ENCODE measurements around the gene VPS45.

The VPS45 gene

DNA sequence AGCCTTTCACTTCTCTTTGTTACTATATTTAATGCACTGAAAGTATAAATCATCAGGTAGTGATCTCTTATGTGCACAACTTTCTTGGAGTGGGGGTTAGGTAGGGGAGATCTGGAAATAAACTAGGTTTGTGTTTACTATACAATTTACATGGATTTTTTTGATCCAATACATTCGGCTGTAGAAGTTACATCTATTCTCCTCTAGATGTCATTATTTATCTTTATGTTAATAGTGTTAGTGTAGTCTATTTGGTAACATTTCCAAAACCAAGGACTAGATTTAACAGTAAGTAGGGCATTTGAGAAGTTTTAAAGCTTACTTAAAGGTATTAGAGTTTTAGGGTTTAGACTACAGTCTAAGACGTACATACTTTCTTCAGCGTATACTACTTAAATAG, 5.4 kb downstream of the VPS45 start:
- peak; percentile 41 for DNase-seq (ENCODE audit: low read depth)

DNA sequence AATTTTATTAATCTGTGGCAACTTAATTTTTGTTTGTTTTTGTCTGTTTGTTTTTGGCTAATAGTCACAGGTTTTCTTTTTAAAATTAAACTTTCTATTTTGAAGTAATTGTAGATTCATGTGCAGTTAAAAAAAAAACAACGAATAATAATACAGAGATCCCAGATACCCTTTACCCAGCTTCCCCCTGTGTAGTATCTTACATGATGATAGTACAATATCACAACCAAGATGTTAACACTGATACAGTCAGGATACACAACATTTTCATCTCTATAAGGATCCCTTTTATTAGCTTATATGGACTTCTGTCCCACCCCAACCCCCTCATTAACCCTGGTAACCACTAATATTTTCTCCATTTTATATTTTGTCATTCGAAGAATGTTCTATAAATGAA, 5.9 kb downstream of the VPS45 start:
- no peak for DNase-seq (ENCODE audit: low read depth)

DNA sequence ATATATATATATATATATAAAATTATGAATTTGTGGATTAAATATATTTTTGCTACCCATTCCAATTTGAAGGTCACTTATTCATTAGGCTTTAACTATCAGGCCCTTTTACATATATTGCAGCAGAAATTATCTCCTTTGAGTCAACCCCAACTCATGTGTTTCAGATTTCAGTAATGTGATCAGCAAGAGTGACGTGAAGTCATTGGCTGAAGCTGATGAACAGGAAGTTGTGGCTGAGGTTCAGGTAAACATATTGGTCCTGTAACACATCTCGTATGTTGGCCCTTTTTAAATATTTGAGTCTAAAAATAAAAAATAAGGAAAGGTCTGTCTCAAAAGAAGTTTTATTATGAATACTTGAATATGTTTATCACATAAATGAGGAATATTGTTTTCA, 8.5 kb downstream of the VPS45 start:
- no peak for DNase-seq (ENCODE audit: low read depth)

DNA sequence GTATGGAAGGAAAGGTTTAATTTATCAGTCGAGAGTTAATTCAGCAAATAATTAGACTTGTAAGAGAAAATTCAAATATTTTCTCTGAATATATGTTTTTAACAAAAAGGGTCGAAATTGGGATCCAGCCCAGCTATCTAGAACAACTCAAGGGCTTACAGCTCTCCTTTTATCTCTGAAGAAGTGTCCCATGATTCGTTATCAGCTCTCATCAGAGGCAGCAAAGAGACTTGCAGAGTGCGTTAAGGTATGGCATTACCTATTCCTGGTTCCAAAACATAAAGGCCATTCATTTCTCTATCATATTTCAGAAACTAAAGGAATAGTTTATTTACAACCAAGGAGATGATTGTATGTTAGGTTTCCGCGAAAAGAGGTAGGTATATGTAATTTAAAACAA, 9.4 kb downstream of the VPS45 start:
- no peak for DNase-seq (ENCODE audit: low read depth)

DNA sequence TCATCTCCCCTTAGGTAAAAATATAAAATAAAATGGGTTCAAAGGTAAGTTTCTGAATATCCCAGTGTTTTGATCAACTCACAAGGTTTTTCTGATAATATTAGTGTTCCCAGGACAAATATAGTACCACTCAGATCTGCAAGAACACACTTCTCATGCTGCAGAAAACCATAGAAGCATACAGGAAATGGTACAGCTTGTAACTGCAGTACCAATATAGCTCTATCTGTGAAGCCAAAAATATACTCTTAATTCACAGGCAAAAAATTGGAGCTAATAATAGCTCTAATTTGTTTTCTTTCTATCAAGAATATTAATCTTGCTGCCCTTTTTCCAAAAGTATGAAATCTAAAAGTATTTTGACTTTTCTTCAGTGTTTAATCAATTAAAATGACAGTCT, 13.2 kb downstream of the VPS45 start:
- DNase-seq (ENCODE audit: low read depth): no peak

DNA sequence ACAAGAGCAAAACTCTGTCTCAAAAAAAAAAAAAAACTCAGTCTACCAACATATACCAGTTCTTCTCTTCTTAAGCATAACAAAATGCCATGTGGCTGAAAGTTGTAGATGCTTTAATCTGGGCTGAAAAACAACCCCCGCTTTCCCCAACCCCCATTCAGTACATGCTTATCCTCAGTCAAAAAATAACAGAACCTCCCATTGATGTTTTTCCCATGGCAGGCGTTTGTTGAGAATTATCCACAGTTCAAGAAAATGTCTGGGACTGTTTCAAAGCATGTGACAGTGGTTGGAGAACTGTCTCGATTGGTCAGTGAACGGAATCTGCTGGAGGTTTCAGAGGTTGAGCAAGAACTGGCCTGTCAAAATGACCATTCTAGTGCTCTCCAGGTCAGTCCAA, 14.9 kb downstream of the VPS45 start:
- DNase-seq (ENCODE audit: low read depth): no peak

DNA sequence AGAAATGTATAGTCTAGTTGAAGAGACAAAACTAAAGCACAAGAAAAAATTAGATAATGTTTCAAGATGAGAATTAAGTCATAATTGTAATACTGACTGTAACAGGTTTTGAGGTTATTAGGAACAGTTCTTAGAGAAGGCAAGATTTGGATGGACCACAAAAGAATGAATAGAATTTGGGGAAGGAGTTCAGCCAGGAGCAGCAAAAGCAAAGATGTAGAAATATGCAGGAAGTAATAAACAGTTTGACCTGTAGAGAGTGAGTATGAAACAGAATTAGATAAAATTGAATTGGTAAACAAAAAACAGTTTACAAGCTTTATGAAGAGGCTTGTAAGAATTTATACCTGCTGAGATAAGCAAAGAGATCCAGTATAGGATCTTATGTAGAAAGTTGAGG, 16.3 kb downstream of the VPS45 start:
- peak; percentile 40 for DNase-seq (ENCODE audit: low read depth)

DNA sequence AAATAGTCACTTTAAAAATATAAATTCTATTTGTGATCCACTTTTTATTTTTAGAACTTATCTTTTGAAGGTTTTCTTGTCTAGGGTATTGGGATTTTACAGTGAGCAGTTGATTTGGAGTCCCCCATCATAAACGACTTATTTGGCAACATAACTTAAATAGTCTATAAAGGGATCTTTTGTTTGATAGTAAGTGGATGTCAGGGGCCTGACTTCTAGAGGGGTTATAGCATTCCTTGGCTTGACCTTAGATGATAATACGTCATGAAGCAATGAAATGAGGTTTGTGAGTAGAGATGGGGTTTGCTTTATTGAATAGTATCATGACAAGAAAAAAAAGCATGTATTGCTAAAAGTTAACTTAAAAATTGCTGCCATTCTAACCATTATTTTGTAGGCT, 17.8 kb downstream of the VPS45 start:
- DNase-seq (ENCODE audit: low read depth): no peak

DNA sequence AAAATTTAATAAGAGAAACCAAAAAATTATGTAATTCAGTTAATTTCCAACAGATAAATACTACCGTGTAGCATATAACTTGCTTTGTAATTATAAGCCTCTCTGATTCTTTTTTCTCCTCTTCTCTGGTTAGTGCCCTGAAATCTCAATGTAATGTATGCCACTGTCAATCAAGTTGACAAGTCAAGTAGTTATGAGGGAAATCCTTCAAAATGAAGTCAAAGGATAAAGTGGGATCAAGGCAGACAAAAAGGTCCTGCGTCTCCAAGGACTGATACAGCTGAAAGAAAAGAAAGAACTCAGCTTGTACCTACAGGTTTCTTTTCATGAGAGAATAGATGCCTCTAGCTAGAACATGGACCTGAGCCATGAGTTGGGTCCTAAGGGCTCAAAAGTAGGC, 19.8 kb downstream of the VPS45 start:
- DNase-seq (ENCODE audit: low read depth): no peak

DNA sequence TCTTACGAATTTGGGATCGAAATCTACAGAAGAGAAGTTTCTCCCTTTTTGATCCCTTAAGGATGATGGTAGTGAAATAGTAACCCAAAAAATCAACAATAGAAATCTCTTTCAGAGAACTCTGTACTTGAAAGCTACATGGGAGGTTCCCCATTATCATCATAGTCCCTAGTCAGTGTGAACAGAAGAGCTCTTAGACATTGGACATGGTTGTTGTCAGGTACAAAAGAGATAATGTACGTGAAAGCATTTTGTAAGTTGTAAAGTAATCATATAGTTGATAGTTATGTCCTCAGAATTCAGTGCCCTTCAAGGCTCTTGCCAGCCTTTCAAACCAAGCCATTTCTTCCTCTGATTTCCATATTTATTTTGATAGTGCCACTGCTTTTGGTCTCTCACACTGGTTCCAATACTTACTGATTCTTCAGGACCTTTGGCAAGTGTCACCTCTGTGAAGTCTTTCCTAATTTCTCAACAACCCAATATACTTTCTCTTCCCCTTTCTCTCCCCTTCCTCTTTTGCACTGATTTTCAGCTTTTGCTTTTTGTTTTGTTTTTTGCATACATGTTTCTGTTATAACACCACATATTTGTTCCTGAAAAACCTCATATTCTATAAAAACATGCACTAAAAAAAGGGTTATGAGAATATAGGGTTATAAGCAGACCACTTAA, 22.4 kb downstream of the VPS45 start:
- no peak for DNase-seq (ENCODE audit: low read depth)

DNA sequence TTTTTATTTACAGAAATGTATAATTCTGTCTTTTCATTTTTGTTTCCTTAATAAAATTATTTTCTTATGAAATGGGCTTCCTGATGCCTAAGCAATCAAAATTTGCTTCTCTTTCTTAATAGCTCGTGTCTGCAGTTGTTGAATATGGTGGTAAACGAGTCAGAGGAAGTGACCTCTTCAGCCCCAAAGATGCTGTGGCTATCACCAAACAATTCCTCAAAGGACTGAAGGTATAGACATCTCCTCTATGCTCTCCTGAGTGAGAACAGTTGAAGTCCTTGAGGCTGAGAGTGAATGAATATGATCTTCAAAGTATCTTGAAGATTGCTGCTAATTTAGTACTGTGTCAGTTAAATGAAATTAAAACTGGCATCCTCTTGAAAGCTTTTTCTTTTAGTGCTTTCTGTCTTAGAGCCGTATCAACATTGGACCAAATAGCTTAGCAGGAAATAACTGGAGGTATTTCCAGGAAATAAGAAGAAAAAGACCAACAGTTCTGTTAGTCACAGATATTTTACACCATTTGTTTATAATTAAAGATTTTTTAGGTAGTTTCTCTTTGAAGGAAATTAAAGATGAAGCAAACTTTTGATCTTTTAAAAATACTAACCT, 24.7 kb downstream of the VPS45 start:
- DNase-seq (ENCODE audit: low read depth): no peak

DNA sequence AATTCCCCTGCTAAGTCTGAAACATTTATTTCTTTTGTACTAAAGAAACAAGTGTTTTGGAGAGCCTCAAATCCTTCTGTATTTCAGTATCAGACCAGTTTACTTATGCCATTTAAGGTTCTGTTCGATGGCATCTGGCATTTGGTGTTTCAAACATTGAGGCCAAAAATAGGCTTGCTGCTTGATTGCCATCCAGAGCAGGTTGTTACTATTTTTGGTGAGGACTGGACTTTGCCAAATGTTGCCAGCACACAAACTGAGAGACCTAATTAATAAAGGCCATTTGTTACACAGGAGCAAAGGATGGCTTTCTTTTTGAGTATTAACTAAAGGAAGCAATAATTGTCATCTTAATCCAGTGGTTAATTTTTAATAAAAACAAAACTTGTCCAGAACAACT, 26.2 kb downstream of the VPS45 start:
- DNase-seq (ENCODE audit: low read depth): no peak

DNA sequence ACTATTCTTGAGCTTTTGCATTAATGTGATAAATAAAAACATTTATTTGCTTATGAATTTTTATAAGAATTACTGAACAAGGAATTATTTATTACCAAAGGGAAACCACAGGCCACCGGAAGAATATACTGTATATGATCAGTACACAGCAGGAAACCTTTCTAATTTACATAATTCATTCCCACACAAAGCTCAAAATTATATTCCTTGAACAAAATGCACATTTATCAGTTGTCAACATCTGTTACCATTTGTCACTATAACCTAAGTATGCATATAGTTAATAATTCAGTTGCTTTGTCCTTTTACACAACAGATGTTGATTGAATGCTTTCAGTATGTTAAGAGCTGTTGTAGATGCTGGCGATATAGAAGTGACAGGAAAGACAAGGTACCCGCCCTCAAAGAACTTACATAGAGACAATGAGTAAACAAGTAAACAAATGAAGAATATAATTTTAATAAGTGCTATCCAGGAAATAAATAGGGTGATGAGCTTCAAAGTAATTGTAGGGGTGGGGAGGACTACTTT, 27.2 kb downstream of the VPS45 start:
- no peak for DNase-seq (ENCODE audit: low read depth)

DNA sequence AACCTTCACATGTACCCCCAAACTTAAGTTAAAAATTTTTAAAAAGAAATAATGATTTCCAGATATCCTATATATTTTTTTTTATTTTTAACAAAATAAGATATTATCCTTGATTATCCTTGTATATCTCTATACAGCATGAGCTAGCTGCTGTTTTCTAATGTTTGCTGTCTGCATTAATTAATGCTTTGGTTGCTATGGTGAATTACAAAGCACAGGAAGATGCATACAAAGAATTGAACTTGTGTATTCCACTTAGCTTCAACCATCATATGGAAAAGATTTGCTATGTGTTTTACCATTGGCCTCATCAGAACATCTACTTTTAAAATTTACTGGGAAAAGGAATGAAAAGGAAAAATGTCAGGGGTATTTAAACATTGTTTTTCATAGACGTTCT, 35.4 kb downstream of the VPS45 start:
- no peak for DNase-seq (ENCODE audit: low read depth)

DNA sequence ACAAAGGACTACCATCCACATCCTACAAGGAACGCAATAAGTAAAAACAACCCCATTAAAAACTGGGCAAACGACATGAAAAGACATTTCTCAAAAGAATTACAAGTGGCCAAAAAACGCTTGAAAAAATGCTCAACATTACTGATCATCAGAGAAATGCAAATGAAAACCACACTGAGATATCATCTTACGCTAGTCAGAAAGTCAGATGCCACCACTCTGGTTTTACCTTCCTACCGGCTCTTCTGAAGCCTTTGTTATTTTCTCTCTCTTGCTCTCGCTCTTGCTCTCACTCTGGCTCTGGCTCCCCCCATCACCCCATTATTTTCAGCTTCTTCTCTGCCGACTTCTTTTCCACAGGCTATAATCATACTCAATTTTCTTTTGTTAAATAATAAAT, 38.8 kb downstream of the VPS45 start:
- DNase-seq (ENCODE audit: low read depth): peak; percentile 12

DNA sequence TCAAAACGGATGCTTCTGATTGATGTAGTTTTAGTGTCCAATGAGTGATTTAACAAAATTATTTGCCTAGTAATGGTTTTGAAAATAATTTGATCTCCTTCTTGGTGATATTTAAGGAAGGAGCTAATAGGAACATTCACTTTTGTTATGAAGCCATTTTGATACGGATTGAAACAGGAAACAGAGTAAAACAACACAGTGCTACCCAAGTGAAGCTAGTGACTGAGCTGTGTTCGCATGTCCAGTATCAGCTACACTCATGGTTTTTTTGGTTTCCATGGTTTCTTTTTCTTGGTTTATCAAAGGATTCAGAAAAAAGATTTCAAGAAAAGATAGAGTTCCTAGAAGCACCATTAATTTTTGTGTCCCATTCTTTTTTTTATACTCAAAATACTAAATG, 42.0 kb downstream of the VPS45 start:
- no peak for DNase-seq (ENCODE audit: low read depth)

DNA sequence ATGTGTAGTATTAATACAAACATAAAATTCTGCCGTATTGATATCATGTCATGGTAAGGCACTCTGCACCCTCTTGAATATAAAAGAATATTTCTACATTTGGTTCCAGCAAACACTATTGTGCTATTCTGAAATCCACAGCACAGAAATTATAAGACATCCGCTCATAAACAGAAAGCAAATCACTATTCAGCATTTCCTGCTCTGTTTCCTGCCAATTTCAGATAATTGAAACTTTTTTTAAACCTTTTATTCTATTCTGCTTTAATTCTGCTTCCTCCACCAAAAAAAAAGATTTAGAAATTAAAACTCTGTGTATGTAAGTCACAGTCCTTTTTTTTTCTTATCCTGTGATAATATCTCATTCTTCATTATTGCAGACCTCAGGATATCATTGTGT, 42.5 kb downstream of the VPS45 start:
- DNase-seq (ENCODE audit: low read depth): no peak

DNA sequence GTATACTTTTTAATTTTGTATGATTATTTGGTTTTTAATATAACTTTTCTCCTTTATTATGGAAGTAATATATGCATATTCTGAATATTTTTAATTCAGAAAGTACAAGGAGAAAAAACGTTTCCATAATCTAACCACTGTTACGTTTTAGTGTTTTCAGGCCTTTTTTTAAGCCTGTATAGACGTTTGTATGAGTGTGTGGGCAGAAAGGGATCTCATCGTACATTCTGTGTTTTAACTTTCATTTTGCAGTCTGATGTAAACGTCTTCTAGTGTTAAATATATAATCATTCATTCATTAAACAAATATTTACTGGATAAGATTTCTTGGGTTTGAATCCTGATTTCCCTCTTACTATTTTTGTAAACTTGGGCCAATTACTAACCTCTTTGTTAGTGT, 44.1 kb downstream of the VPS45 start:
- DNase-seq (ENCODE audit: low read depth): no peak

DNA sequence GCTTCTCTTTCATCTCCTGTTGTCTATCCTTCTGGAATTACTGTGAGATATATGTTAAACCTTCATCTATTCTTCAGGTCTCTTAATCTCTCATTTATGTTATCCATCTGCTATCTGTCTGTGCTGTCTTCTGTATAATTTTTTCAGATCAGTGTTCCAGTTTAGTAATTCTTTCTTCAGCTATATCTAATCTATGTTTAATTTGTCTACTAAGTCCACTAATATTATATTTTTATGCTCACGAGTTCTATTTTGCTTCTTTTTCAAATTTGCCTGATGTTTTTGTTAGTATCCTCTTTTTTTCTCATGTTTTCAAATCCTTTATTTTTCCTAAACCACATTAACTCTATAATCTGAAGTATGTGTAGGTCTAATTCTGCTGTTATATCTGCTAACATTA, 47.5 kb downstream of the VPS45 start:
- DNase-seq (ENCODE audit: low read depth): no peak

DNA sequence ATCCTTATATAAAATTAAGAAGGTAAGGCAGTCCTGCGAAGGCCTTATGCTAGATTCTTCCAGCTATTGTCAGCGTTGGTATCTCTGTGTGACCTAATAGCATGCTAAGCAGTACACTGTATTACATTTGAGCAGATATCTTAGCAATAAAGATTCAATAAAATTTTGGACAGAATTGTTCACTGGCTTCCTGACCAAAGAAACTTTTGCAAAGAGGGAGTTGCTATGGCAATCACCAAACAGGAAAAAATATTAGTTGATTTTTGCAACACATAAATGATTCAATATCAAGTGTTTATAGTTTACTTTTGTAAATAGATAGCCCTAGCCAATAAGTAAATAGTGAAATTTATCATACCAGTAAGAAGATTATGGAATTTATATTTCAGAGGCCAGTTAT, 51.1 kb downstream of the VPS45 start:
- no peak for DNase-seq (ENCODE audit: low read depth)

DNA sequence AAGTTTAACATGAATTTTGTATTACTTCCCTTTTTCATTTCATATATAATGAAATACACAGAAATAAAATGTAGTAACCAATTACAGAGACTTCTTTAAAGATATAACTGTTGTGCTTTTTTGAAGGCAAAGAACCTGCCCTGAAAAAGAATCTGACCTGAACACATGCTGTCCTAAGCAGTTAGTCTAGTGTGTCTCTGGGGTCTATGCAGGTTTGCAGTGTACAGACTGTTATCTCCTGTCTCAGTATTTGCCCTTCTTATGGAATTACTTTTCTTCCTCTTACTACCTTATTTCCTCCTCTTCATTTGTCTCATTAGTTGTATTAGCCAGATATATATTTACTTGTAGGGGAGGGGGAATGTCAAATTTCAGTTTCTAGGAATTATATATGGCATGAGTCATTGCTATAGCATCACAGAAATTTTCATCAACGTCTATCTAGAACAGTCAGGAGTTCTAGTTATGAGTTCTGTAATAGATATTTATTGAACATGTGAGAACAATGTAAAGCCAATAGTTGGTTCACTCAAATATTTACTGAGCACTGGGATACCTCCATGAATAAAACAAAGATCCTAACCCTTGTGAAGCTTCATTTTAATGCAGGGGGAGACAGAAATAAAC, 53.8 kb downstream of the VPS45 start:
- DNase-seq (ENCODE audit: low read depth): peak; percentile 33

DNA sequence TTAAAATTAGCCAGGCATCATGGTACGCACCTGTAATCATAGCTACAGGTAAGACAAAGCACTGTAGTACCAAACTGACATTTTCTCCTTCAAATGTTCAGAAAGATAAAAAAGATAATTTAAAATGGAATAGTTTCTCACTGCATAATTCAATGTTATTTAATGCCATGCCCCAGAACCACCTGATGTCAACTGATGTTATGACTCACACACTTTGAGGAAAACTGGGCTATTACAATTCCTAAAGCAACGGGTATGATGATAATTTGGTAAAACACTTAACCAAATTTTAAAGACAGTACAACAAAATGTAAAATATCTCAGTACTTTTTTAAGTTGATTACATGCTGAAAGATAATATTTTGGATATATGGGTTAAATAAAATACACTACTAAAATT, 59.2 kb downstream of the VPS45 start:
- DNase-seq (ENCODE audit: low read depth): no peak

DNA sequence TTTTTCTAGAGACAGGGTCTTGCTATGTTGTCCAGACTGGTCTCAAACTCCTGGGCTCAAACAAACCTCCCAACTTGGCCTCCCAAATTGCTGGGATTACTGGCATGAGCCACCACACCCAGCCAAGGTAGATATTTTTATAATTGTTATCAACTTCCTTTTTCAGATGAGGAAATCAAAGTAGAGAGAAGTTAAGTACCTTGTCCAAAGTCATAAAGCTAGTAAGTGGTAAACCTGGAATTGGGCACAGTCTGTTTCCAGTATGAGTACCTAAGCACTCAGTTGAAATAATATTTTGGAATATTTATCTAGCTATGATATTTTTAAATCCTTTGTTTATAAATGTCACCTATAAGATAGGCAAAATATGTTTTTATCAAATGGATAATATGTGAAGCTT, 59.9 kb downstream of the VPS45 start:
- no peak for DNase-seq (ENCODE audit: low read depth)

DNA sequence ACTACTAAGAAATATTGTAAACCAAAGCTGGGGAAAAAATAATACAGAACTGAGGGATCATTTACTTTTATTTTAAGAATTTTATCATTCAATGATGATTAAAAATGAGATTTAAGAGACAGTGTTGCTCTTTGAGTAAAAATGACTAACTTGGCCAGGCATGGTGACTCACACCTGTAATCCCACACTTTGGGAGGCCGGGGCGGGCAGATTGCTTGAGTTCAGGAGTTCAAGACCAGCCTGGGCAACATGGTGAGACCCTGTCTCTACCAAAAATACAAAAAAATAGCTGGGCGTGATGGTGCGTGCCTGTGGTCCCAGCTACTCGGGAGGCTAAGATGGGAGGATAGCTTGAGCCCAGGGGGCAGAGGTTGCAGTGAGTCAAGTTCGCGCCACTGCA, 60.3 kb downstream of the VPS45 start:
- no peak for DNase-seq (ENCODE audit: low read depth)

Data from EH (cell line).